ENCODE data around the gene TMOD4. TPM values are rescaled to one million over a fixed set of nuclear protein-coding genes. Genes with fewer than 3 reads are reported as not detected.
A peak's percentile ranks its signal among the peaks of the same experiment; 100 is the strongest.

The TMOD4 gene
- total RNA-seq, 2 experiments from 2014 or later = 1.5 to 1.9 TPM

DNA sequence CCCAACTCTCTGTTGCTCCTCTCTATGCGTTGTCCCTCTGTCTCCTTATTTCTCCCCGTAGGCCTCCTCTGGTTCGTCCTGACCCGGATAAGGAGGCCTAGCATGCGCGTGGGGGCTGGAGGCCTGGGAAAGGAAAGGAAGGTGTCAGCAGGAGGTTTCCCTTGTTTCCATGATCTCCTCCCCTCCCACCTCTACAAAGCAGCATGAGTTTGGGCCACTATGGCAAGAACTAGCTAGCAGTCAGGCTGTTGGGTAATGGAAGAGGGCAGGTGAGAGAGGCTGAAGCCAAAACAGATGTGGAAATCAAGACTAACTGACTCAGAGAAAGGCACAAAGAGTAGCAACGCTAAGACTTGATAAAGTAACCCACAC lies 28.7 kb downstream of the TMOD4 start:
- no peak overlapping the region for H3K27ac Mint-ChIP-seq
- H3K4me1 Mint-ChIP-seq = peaks cover 11% of the 10 kb centered on the region
- CTCF ChIA-PET = interaction anchor here (0.9 to 2.7 kb wide), 3 partner anchors 10 to 123 kb away, joined by 6 to 18 read pairs (median 7); partner anchors contain the start of gene TNFAIP8L2
- DNase-seq = no peak
- POLR2A ChIA-PET = interaction anchor here (1.1 to 6.4 kb wide), 3 partner anchors 10 to 77 kb away, joined by 3 to 22 read pairs (median 4); partner anchors contain the start of genes GABPB2 and TNFAIP8L2
- H3K27me3 Mint-ChIP-seq = peaks cover 14% of the 10 kb centered on the region
- H3K36me3 Mint-ChIP-seq (ENCODE audit: low read depth) = no peaks in the 10 kb centered on the region
- H3K9me3 Mint-ChIP-seq = no peaks in the 10 kb centered on the region
- peak overlapping the region; percentile 93 for H3K4me3 Mint-ChIP-seq

DNA sequence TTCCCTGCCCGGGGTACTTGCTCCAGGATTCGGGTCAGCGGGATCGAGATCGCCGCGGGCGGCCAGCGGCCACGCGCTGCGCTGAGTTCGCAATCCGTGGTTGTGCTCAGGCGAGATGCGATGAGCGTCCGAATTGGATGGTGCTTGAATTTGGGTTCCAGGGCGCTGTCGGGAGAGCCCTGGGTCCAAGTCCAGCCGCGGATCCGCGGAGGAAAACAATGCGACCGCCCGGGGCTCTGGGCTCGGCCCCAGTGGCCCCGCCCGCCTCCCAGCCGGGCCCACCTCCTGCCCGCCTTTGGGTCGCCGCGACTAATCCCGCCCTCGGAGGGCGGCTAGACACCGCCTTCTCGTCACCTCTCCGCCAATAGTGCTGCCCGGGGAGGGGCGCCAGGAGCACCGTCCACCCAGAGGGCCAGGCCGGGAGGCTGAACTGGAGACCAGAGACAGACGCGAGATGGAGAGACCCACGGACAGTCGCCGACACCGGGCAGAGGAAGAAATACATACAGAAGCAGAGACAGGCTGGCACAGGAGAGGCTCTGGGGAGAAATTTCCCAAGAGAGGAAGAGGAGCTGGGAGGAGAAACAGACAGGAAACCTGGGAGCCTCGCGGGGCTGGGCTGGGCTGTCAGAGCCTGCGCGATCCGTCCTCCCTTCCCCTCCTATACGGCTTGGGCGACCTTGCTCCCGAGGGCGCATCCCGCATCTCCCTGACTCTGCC lies 29.2 kb downstream of the TMOD4 start, which contains the start of gene SEMA6C:
SEMA6C (minus strand) TSS at position 220 of the 720 bp plus-strand sequence. CDS start 4,010 bp downstream, outside the sequence.
- ChIA-PET POLR2A (interaction anchor here (1.0 to 6.4 kb wide), 4 partner anchors 10 to 519 kb away, joined by 3 to 22 read pairs (median 4); partner anchors contain the start of genes GABPB2 and TNFAIP8L2), CTCF (interaction anchor here (0.9 to 2.7 kb wide), 3 partner anchors 10 to 122 kb away, joined by 6 to 18 read pairs (median 7); partner anchors contain the start of gene TNFAIP8L2)
- peak within 1 kb of the TSS; percentile 93 for H3K4me3 Mint-ChIP-seq
- peak; percentile 89 for DNase-seq
- peaks cover 11% of the 10 kb centered on the region for H3K4me1 Mint-ChIP-seq
- no peak within 1 kb of the TSS for H3K27ac Mint-ChIP-seq
- H3K36me3 Mint-ChIP-seq (ENCODE audit: low read depth) = no peaks in the 10 kb centered on the region
- peaks cover 14% of the 10 kb centered on the region for H3K27me3 Mint-ChIP-seq
- H3K9me3 Mint-ChIP-seq = no peaks in the 10 kb centered on the region

DNA sequence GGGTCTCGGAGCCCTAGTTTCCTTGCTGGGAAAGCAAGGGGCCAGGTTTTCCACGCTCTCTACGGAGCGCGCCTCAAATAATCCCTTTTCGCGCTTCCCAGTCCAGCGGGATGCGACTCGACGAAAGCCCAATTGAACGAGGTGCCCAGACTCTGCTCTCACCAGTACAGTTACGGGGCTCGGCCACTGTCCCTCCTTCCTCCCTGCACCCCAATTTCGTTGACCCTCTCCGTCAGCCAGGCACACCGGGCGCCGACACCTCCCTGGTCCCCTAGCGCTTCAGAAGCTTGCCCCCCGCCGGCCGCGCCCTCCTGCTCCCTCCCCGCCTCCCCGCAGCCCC lies 29.7 kb downstream of the TMOD4 start:
- no peak overlapping the region for H3K27ac Mint-ChIP-seq
- POLR2A ChIA-PET = interaction anchor here (1.0 to 6.4 kb wide), 3 partner anchors 11 to 519 kb away, joined by 3 to 22 read pairs (median 3); partner anchors contain the start of gene TNFAIP8L2
- H3K4me1 Mint-ChIP-seq = peaks cover 11% of the 10 kb centered on the region
- peaks cover 14% of the 10 kb centered on the region for H3K27me3 Mint-ChIP-seq
- CTCF ChIA-PET = interaction anchor here (2.0 kb wide), 1 partner anchor 46 kb away, joined by 5 read pairs; no protein-coding TSS in a partner anchor
- DNase-seq = no peak
- H3K9me3 Mint-ChIP-seq = no peaks in the 10 kb centered on the region
- peak overlapping the region; percentile 93 for H3K4me3 Mint-ChIP-seq
- H3K36me3 Mint-ChIP-seq (ENCODE audit: low read depth) = no peaks in the 10 kb centered on the region

DNA sequence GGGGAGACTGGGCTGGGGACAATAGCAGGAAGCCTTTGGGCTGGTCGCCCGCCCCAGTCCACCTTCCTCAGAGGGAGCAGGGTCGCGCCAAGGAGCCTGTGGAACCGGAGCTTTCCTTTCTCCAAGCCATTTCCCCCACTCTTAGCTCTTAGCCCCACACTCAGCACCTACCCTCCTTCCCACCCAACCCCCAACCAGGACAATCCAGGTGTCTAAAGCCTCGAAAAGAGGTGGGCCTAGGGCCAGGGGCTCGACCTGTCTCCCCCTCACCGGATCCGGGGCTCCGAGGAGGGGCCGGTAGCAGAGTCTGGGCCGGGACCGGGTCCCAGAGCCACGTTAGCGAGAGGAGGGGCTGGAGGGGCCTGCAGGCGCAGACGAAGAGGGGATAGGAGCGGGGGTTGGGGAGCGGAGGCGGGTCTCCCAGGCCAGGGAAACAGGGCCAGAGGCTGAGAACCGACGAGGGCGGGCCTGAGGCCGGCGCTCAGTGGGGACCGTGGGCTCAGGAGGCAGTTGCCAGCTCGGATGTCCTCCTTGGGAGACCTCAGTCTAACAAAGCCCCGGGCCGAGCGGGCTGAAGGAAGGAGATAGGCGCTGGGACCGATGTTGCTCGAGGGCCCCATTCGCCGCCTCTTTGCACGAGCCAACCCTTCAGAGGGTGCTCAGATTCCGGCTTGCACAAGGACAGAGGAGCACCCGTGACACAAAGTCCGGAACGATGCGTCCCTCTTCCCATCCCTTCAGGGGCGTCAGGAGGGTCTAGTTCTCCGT lies 30.3 kb downstream of the TMOD4 start:
- peaks cover 14% of the 10 kb centered on the region for H3K27me3 Mint-ChIP-seq
- H3K36me3 Mint-ChIP-seq (ENCODE audit: low read depth) = no peaks in the 10 kb centered on the region
- H3K4me3 Mint-ChIP-seq = peak overlapping the region; percentile 93
- no peaks in the 10 kb centered on the region for H3K9me3 Mint-ChIP-seq
- POLR2A ChIA-PET = interaction anchor here (0.9 to 6.4 kb wide), 5 partner anchors 10 to 520 kb away, joined by 3 to 22 read pairs (median 3); partner anchors contain the start of gene TNFAIP8L2
- peaks cover 11% of the 10 kb centered on the region for H3K4me1 Mint-ChIP-seq
- CTCF ChIA-PET = interaction anchor here (0.9 to 2.0 kb wide), 2 partner anchors 11 to 45 kb away, joined by 4 to 5 read pairs; partner anchors contain the start of gene TNFAIP8L2
- no peak for DNase-seq
- no peak overlapping the region for H3K27ac Mint-ChIP-seq

DNA sequence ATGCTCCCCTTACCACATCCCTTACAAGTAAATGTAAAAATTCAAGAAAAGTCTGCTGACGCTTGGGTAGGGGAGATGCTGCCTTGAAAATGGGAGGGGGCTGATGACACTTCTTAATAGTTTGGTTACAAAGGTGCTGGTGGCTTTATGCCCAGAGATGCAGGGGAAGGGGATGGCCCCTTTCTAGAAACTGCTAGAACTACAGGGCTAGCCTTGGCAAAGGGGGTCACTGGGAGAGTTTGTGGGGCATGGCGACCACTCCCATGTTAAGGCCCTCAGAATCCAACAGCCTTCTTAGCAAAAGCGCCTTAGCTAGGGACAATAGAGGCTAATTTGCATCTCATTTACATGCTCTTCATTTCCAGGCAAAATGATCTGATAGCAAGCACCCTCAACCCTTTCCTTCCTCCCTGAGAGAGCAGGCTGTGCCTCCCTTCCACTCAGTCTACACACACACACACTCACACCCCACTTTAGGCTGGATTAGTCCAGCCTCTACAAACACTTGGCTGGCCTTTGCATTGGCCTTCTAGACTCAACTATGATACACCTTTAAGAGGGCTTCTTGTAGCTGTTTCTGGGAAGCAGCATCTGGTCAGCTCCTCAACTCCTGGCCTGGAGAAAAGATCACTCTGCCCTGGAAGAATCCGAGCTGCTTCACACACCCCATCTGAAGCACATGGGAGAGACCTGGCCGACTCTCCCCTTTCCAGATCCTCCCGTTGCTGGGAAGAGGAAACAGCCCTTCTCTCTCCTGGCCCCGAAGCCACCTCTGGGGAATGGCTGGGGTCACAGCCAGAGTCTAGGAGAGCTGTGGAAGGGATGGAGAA lies 31.1 kb downstream of the TMOD4 start:
- Mint-ChIP-seq H3K4me1 (peaks cover 11% of the 10 kb centered on the region), H3K27ac (no peak overlapping the region), H3K9me3 (no peaks in the 10 kb centered on the region), H3K36me3 (ENCODE audit: low read depth) (no peaks in the 10 kb centered on the region), H3K4me3 (no peak overlapping the region), H3K27me3 (peaks cover 14% of the 10 kb centered on the region)
- no peak for DNase-seq
- ChIA-PET CTCF (interaction anchor here (0.9 to 2.0 kb wide), 2 partner anchors 12 to 44 kb away, joined by 4 to 5 read pairs; partner anchors contain the start of gene TNFAIP8L2), POLR2A (interaction anchor here (0.9 to 6.4 kb wide), 5 partner anchors 9 to 86 kb away, joined by 3 to 22 read pairs (median 3); partner anchors contain the start of genes TNFAIP8L2 and VPS72)

DNA sequence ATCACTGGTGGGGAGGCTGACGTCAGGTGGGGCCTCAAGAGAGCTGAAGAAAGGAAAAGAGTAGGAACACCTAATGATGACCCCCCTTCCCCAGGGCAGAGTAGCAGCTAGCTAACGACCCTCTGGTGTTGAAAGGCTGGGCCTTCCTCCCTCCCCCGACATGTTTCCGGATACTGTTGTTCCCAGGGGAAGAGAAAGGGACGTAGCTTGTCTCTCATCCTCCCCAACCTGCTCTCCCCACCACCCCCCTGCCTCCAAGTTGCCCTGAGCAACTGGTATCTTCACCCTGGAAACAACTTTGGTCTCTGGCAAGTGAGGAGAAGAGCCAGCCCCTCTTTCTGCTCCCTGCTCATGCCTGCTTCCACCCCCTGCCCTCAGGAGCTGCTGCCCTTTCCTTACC lies 31.8 kb downstream of the TMOD4 start:
- peaks cover 14% of the 10 kb centered on the region for H3K27me3 Mint-ChIP-seq
- ChIA-PET CTCF (interaction anchor here (2.0 kb wide), 1 partner anchor 44 kb away, joined by 5 read pairs; no protein-coding TSS in a partner anchor), POLR2A (interaction anchor here (1.2 to 6.4 kb wide), 3 partner anchors 9 to 45 kb away, joined by 3 to 22 read pairs (median 3); partner anchors contain the start of genes TNFAIP8L2 and VPS72)
- no peak for DNase-seq
- no peaks in the 10 kb centered on the region for H3K36me3 Mint-ChIP-seq (ENCODE audit: low read depth)
- no peaks in the 10 kb centered on the region for H3K9me3 Mint-ChIP-seq
- H3K4me1 Mint-ChIP-seq = peaks cover 11% of the 10 kb centered on the region
- H3K4me3 Mint-ChIP-seq = no peak overlapping the region
- H3K27ac Mint-ChIP-seq = no peak overlapping the region

DNA sequence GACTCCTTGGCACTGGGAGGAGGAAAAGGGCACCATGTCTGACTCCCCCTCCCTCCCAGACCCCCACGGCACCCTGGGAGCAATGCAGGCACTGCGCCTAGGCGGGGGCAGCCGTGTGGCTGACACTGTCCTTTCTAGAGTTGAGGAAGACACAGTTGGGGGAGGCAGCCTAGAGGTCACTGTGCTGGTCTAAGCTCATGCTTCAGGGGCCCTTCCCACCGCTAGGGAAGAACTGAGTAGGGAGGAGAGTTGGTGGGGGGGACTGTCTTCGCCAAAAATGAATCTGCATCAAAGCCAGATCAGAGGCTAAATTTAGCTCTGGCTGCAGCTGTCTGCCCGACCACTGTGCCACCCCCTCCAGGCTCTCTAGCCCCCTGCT lies 32.7 kb downstream of the TMOD4 start:
- H3K36me3 Mint-ChIP-seq (ENCODE audit: low read depth) = no peaks in the 10 kb centered on the region
- no peak overlapping the region for H3K27ac Mint-ChIP-seq
- peaks cover 14% of the 10 kb centered on the region for H3K27me3 Mint-ChIP-seq
- no peaks in the 10 kb centered on the region for H3K9me3 Mint-ChIP-seq
- no peak for DNase-seq
- peaks cover 11% of the 10 kb centered on the region for H3K4me1 Mint-ChIP-seq
- POLR2A ChIA-PET = interaction anchor here (0.9 to 6.4 kb wide), 3 partner anchors 14 to 46 kb away, joined by 3 to 22 read pairs (median 3); partner anchors contain the start of genes TNFAIP8L2 and VPS72
- CTCF ChIA-PET = interaction anchor here (1.3 kb wide), 1 partner anchor 13 kb away, joined by 4 read pairs; the partner anchor contains the start of gene TNFAIP8L2
- H3K4me3 Mint-ChIP-seq = no peak overlapping the region

DNA sequence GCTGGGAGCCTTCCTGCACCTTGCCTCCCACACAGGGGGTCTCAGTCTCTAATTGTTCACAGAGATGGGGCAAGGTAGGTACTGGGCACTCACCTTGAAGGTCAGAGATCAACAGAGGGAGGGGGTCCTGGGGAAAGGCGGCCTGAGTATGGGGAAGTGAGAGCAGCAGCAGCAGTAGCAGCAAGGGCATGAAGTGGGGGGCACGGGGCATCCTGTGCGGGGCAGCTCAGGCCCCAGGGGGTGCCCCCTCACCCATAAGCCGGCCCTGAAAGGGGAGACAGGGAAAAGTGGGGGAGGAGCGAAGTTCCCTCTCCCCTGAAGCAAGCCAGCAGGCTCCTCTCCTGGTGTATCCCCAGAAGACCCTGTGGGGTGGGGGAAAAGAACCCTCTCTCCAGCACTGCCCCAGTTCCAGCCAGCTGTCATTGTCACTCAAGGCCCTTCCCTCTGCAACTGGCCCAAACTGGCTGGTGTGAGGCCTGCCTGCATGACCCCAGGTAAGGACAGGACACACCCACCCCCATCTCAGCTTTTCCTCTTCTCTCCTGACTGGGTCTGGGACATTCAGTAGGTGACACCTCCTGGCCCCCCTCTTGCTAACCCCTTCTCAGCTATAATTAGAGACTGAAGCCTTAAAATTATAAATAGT lies 33.2 kb downstream of the TMOD4 start:
- peaks cover 9% of the 10 kb centered on the region for H3K27me3 Mint-ChIP-seq

DNA sequence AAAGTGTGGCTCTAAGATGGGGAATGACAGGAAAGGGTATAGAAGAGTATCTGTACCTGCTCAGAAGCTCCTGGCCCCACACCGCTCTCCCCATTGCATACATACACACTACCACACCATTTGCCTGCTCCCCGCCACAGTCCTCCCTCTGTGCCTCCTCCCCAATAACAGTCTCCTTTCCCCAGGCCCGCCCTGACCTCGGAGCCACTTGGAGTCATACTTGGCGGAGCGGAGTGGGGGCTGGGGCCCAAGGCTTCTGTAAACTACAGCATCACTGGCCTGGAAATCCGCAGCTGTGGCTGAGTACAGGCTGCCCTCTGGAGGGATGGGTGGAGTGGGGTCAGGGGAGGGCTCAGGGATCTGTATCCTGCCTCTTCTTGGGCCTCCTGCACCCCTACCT lies 38.0 kb downstream of the TMOD4 start:
- Mint-ChIP-seq H3K4me3 (no peak overlapping the region), H3K9me3 (no peaks in the 10 kb centered on the region), H3K27ac (no peak overlapping the region), H3K27me3 (no peaks in the 10 kb centered on the region), H3K36me3 (ENCODE audit: low read depth) (no peaks in the 10 kb centered on the region), H3K4me1 (no peaks in the 10 kb centered on the region)
- CTCF ChIA-PET = no interaction called here
- POLR2A ChIA-PET = no interaction called here
- DNase-seq = no peak

More for the DNA sequence above, 33.2 kb downstream of the TMOD4 start:
- H3K9me3 Mint-ChIP-seq = no peaks in the 10 kb centered on the region
- ChIA-PET POLR2A (interaction anchor here (0.7 to 2.1 kb wide), 3 partner anchors 11 to 39 kb away, joined by 3 to 7 read pairs (median 3); partner anchors contain the start of gene TNFAIP8L2), CTCF (interaction anchor here (1.3 to 2.7 kb wide), 3 partner anchors 10 to 43 kb away, joined by 3 to 12 read pairs (median 4); partner anchors contain the start of gene TNFAIP8L2)
- no peaks in the 10 kb centered on the region for H3K36me3 Mint-ChIP-seq (ENCODE audit: low read depth)
- peaks cover 11% of the 10 kb centered on the region for H3K4me1 Mint-ChIP-seq
- no peak for DNase-seq
- H3K27ac Mint-ChIP-seq = no peak overlapping the region
- H3K4me3 Mint-ChIP-seq = no peak overlapping the region

DNA sequence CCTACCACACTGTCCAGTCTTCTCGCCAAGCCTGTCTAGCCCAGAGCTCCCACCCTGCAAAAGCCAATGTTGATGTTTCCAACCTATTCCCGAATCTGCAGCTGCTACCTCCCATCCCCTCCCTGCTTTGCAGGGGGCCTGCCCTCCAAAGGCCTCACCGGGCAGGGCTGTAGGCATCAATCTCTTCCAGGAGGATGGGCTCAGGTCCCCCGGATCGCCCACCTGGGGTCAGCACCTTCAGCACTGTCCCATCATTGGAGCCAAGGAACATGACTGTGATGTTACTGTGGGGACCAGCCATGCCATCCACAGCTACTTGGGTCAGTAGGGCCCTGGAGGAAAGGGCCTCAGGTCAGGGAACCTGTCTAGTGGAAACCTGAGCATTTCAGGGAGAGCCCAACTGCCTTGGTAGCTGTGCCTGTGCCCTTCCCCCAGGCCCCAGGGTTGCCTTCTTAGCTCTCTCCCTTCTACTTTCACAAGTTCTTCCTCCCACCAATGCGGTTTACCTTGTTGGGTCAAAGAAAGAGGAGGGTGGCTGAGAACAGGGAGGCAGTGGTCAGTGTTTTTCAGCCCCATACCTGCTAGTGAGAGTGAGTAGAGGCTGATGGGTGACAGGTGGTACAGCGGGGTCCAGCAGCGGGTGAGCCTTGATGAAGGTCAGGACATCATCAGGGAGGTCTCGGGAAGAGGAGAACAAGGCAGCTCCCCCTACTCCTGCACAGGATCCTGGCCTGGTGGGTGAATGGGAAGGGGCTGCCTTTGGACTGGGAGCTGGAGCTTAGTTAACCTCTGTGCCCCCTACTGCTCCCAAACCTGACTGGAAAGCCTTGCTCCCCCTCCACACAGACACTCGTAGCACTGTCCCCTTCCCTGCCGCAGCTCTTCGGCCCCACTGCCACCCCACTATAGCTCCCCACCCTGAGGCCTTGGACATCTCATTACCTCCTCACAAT lies 40.1 kb downstream of the TMOD4 start:
- DNase-seq = no peak
- no peak overlapping the region for H3K27ac Mint-ChIP-seq
- CTCF ChIA-PET = interaction anchor here (1.6 kb wide), 1 partner anchor 36 kb away, joined by 6 read pairs; no protein-coding TSS in a partner anchor
- POLR2A ChIA-PET = interaction anchor here (0.7 to 1.1 kb wide), 3 partner anchors 9 to 54 kb away, joined by 3 to 4 read pairs (median 3); partner anchors contain the start of genes TNFAIP8L2 and VPS72
- H3K27me3 Mint-ChIP-seq = peaks cover 10% of the 10 kb centered on the region
- H3K4me1 Mint-ChIP-seq = peaks cover 9% of the 10 kb centered on the region
- no peak overlapping the region for H3K4me3 Mint-ChIP-seq
- H3K9me3 Mint-ChIP-seq = no peaks in the 10 kb centered on the region
- H3K36me3 Mint-ChIP-seq (ENCODE audit: low read depth) = no peaks in the 10 kb centered on the region

Measured in activated CD4-positive, alpha-beta memory T cell treated with anti-CD3 and anti-CD28 coated beads, Interleukin-2, amount 10 ng/mL, durations not matched to agents 7 days and 5 days (primary cell).